ENCODE measurements around the gene VTI1A.

VTI1A gene

GRCh38 chr10:112816033-112816430 lies 369.0 kb downstream of the VTI1A start:
- no peak for DNase-seq

DNA sequence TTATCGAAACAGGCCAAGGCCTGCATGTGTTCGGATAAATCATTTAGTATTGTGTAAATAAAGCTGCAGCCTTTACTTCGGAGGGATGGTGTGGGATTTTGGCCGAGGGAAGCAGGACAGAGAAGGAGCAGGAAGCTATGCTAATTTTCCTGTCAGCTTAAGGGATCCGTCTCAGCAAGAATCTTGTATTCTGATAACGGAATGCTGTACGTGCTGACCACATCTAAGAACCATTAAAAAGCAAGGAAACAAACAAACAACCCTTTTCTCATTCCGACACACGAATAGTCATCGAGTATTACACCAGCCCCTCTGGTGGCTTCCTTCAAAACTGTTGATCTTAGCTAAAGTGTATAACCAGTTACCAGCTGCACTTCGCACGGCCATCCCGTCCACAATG lies 369.9 kb downstream of the VTI1A start:
- DNase-seq, result no peak

DNA sequence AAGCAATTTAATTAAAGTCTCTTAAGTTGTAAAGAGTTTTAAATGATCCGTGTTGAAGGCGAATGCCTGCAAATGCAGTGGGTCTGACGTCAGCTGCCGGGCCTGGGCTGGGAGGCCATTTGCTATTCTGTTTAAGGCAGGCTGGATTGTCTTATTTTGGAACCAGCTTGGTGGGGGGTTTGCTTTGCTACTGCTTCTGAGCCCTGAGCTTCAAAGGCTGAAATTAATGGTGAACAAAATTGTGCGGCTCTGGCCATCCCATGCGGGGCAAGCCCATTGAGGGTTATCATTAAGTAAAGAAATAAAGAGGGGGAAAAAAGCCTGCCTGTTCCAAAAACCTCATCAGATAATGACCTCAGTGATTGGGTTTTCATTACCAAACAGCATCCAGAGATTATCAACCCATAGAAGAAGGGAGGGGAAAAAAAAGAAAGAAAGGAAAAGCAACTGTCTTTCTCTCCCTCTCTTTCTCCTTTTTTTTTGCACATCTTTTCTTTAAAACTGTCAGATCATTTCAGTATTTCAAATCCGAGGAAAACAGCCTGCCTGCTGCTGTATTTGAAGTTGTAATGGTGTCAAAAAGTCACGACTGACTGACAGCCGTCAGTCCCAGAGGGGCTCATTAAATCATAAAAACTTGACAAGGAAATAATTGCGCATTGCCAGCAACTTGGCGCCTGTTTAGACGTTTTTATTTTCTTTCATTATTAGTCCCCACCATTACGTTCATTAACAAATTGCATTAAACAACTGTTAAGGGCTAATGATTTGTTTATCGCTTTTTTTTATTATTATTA lies 371.2 kb downstream of the VTI1A start:
- no peak for DNase-seq

GRCh38 chr10:112819231-112819630 lies 372.2 kb downstream of the VTI1A start:
- no peak for DNase-seq

DNA sequence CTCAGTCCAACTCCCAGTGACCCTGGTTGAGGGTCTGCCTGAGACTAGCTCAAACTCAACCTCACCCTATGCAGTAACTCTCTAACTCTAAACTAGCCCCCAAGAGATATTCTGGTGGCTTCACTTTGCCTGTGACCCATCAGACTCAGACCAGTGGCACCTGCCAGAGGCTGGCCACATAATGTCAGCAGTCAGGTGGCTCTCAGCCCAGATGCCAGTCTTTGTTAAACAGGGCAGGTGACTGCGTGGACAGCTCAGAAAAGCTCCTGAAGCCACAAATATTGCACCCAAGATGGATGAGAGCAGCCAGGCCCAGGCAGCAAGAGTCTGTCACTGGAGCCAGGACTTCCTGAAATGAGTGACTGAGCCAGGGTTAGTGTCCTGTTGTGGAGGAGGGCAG lies 373.3 kb downstream of the VTI1A start:
- no peak for DNase-seq

- DNase-seq, result no peak
Observed at GRCh38 chr10:112821038-112821437, 374.0 kb downstream of the VTI1A start.

DNA sequence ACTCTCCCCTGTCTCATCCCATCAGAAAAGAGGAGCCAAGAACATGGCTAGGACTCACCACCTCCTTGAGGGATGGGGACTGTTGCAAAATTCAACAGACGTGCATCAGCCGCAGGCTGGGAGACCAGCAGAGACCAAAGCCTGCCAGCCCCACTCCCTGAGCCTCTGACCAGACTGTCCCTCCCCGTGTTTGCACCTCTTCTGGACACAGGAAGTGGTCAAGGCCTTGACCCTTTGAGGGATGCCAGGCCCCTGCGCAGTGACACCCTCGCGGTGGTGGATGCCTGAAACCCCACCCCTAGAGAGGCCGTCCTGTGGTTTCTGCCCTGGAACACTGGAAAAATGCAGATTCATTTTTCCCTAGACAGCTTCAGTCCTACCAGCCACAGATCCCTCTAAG lies 374.6 kb downstream of the VTI1A start:
- no peak for DNase-seq

- no peak for DNase-seq
Observed at GRCh38 chr10:112823007-112823406, 376.0 kb downstream of the VTI1A start.

- DNase-seq, result no peak
Observed at GRCh38 chr10:112823604-112824003, 376.6 kb downstream of the VTI1A start.

DNA sequence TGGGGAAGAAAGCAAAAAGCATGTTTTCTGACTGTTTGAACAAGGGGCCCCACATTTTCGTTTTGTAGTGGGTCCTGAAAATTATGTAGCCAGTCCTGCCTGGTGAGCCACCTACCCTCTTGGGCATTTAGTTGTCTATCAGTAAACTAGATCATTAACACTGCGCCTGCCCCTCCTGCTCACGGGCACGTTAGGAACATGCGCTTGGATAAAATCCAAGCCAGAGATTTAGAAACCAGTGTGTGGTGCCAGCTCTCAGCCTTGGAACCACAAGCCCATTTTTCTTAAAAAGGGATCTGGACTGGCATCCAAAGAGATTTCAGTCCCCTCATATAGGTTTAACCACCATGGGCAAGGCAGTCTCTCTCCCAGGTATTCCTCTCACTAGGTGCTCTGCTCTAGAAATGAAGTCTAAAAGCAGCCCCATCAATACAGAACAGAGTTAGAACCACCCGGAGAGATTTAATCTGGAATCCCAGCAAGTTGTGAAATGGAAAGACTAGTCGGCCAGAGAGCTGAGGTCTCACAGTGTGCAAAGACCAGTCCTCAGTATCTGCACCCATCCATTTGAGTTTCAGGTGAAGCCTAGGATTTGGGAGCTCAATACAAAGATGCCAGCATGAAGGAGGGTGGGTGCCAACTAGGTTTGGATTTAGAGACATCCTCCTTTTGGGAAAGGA lies 379.1 kb downstream of the VTI1A start:
- DNase-seq, result no peak

GRCh38 chr10:112827086-112827485 lies 380.1 kb downstream of the VTI1A start:
- DNase-seq, result no peak

DNA sequence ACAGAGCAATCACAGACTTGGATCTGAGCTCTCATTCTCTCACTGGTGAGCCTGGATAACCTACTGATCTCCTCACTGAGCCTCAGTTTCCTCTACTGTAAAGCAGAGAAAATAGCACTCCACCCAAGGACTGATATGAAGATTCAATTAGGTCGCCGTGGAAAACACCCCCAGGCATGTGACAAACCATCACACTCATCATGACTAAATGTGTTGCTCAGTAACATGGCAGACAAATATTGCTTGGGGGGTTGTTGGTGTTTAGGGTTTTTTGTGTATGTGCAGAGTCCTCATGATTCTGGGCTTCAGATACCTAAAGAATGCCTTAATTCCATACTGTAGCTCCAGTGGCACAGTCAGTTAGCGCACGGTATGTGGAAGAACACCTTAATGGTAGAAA lies 380.9 kb downstream of the VTI1A start:
- DNase-seq, result no peak

GRCh38 chr10:112831859-112832258 lies 384.8 kb downstream of the VTI1A start:
- DNase-seq, result no peak

GRCh38 chr10:112832361-112832878 lies 385.4 kb downstream of the VTI1A start:
- DNase-seq, result no peak

GRCh38 chr10:112832959-112833358 lies 385.9 kb downstream of the VTI1A start:
- no peak for DNase-seq

DNA sequence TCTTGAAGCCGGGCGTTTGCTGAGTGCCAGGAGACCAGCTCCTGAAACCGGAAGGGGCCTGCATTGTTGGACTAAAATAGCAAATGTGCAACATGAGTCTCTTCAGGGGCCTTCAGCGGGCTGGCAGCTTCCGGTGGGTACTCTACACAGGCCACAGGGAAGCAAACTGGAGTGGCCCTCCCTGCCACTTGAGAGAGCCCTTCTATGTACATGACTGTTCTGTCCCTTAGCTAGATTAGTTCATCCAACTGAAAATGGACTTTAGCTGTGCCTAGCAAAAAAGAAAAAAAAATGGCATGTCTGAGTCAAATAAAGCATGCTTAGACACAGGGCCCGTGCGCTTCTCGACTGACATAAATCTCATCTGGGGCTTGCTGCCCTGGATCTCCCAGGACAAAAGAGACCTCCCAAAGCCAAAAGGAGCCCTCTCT lies 387.8 kb downstream of the VTI1A start:
- no peak for DNase-seq

DNA sequence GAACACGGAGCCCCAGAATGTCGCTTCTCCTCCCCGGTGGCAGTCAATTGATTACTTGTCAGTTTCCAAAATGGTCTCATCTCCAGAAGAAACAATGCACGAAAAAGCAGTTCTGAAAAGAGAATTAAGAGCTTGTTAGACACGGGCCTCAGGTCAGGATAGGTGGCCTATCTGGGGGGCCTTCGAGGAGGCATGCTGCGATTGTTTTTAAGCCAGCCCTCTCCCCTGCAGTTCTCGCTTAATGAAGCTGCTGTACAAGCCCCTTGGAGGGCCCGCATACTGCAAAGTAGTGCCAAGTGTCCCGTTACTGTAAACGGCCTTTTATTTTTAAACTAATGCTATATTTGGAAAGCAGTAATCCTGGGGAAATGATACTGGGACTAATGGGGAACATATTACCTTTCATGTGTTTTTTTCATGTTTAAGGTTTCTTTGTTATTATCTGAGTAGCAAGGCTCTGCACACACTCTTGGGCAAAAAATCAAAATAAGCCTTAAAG lies 388.3 kb downstream of the VTI1A start:
- no peak for DNase-seq

DNA sequence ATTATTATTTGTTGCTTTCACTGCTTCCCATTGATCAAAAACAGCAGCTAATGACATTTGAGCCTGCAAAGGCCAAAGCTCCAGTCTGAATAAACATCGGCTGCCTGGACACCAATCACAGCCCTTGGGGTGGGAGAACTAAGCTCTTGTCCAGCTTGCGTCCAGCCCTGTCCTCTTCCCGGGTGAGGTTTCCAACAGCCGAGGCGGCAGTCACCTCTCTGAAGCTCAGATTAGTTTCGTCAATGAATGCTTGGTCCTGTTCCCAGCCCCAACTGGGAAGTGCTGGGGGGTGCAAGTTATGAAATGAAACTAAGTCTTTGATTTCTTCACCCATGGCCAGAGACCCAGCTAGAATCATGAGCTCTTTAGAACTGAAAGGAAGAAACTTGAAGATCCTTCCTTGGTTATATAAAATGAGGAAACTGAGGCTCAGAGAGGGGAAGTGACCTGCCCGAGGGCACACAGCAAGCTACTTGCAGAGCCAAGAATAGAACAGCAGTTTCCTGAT lies 389.0 kb downstream of the VTI1A start:
- DNase-seq, result no peak

DNA sequence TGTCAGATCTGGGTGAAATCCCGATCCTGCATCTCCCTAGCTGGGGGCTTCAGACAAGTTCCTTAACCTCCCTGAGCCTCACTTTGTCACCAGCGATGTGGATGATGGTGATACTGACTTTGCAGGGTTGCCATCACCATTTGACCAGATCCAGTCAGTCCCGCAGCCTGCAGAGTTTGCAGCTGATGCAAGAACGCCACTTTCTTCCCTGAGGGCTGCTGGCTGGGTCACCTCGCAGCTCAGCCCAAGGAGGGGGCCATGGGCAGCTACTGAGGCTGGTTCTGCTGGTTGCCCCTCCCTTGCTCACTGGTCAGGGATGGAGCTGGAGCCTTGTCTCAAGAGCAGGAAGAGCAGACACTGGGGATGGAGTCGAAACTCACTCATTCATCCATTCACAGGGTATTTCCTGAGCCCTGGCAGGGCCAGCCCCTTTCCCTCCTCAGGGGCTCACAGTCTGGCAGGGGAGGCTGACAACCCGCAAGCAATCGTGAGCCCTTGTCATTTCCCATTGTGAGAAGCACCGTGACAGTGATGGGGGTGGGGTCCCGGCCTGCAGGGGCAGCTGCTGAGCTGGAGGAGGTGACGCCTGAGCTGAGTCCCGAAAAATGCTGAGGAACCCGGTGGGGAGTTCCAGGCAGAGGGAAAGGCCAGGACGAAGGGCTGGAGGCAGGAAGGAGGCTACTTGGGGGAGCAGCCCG lies 391.9 kb downstream of the VTI1A start:
- DNase-seq, result no peak

GRCh38 chr10:112839928-112840654 lies 393.1 kb downstream of the VTI1A start:
- DNase-seq, result no peak

DNA sequence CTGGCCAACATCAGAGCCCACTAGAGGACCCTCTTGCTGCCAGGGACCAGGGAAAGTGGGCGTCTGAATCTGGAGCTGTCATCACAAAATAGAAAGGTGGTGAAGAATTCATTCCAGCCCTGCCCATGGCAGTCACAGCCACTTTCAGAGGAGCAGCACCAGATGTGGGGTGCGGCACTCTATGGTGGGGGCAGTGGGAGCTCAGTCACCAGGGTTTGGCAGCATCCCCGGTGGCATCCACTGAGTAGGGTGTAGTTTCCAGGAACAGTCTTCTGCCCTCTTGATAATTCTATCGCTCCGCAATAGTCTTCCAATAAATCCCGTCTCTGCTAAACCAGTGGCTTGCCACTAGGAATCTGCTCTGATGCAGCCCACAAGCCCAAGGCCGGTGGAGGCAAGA lies 394.5 kb downstream of the VTI1A start:
- no peak for DNase-seq

DNA sequence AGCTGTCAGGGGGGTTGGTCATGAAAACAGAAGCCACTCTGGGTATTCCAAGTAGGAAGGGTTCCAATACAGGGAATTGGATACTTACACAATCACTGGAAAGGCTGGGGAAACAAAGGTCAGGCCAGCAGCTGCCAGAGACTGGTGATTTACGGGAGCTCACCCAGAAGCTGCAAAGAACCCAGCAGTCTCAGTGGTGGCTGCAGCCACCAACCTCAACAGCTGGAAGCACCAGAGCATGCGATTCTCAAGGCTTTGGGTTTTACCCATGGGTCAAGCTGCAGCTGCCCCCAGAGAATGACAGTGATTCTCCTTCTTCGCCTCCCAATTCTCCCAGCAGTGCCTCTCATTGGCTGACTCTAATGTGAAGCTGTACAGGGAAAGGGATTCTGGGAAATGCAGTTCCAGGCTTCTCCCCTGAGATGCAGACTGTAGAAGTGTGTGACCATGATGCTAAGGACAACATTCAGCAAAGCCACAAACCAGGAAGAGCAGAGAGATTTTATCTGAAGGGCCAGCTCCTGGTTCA lies 395.9 kb downstream of the VTI1A start:
- no peak for DNase-seq

Data from stimulated activated CD4-positive, alpha-beta T cell treated with anti-CD3 and anti-CD28 coated beads, Interleukin-2, amount 100 ng/mL, for 24 hours (primary cell).